ENCODE measurements around the gene ARID1B. TPM values are rescaled to one million over a fixed set of nuclear protein-coding genes. Genes with fewer than 3 reads are reported as not detected.

Gene ARID1B
- total RNA-seq, 1 experiment from 2014 or later, result 63.9 TPM

- POLR2A ChIA-PET, result interaction anchor here (0.6 to 1.8 kb wide), 7 partner anchors 37 to 136 kb away, joined by 3 to 8 read pairs (median 3); no protein-coding TSS in a partner anchor
- CTCF ChIA-PET, result interaction anchor here (0.7 to 1.0 kb wide), 2 partner anchors 68 to 77 kb away, joined by 3 read pairs; no protein-coding TSS in a partner anchor
- intact Hi-C loops (cut with micrococcal nuclease), result loop anchor here (5.0 kb wide), 1 partner anchor 76 kb away; no protein-coding TSS in a partner anchor
- peaks cover 6% of the 10 kb centered on the region for H3K36me3 Mint-ChIP-seq (ENCODE audit: insufficient read depth, unreplicated experiment)
- BruUV-seq (replicated peaks), result no TSS peak
- H3K9me3 Mint-ChIP-seq (ENCODE audit: unreplicated experiment), result no peaks in the 10 kb centered on the region
- no peaks in the 10 kb centered on the region for H3K27me3 Mint-ChIP-seq (ENCODE audit: insufficient read depth, unreplicated experiment)
- H3K4me3 Mint-ChIP-seq (ENCODE audit: unreplicated experiment), result no peak overlapping the region
- TF ChIP-seq CTCF (IDR thresholded peaks at IDR 0.05; ENCODE audit: unreplicated experiment), result no peak
- peaks cover 26% of the 10 kb centered on the region for H3K4me1 Mint-ChIP-seq (ENCODE audit: insufficient read depth, unreplicated experiment)
- peak; percentile 62 for DNase-seq (ENCODE audit: unreplicated experiment)
- H3K27ac Mint-ChIP-seq (ENCODE audit: low read depth, unreplicated experiment), result peak overlapping the region; percentile 79
Measured at GRCh38 chr6:157107915-157108651, 330.9 kb downstream of the ARID1B start.

- ChIA-PET POLR2A (interaction anchor here (0.7 to 1.8 kb wide), 4 partner anchors 11 to 74 kb away, joined by 3 to 8 read pairs (median 4); no protein-coding TSS in a partner anchor), CTCF (interaction anchor here (1.0 kb wide), 1 partner anchor 76 kb away, joined by 3 read pairs; no protein-coding TSS in a partner anchor)
- Mint-ChIP-seq H3K4me1 (ENCODE audit: insufficient read depth, unreplicated experiment) (peaks cover 26% of the 10 kb centered on the region), H3K4me3 (ENCODE audit: unreplicated experiment) (no peak overlapping the region), H3K27me3 (ENCODE audit: insufficient read depth, unreplicated experiment) (no peaks in the 10 kb centered on the region), H3K36me3 (ENCODE audit: insufficient read depth, unreplicated experiment) (peaks cover 6% of the 10 kb centered on the region), H3K27ac (ENCODE audit: low read depth, unreplicated experiment) (peak overlapping the region; percentile 27), H3K9me3 (ENCODE audit: unreplicated experiment) (no peaks in the 10 kb centered on the region)
- intact Hi-C loops (cut with micrococcal nuclease), result loop anchor here (5.0 kb wide), 1 partner anchor 77 kb away; no protein-coding TSS in a partner anchor
- DNase-seq (ENCODE audit: unreplicated experiment), result no peak
- TF ChIP-seq CTCF (IDR thresholded peaks at IDR 0.05; ENCODE audit: unreplicated experiment), result no peak
- BruUV-seq (replicated peaks), result no TSS peak
Measured at GRCh38 chr6:157108923-157109322, 331.7 kb downstream of the ARID1B start.

- ChIA-PET POLR2A (no interaction called here), CTCF (no interaction called here)
- no peak for DNase-seq (ENCODE audit: unreplicated experiment)
- no TSS peak for BruUV-seq (replicated peaks)
- H3K36me3 Mint-ChIP-seq (ENCODE audit: insufficient read depth, unreplicated experiment), result peaks cover 11% of the 10 kb centered on the region
- H3K27ac Mint-ChIP-seq (ENCODE audit: low read depth, unreplicated experiment), result no peak overlapping the region
- intact Hi-C loops (cut with micrococcal nuclease), result no loop called here
- no peaks in the 10 kb centered on the region for H3K27me3 Mint-ChIP-seq (ENCODE audit: insufficient read depth, unreplicated experiment)
- peaks cover 26% of the 10 kb centered on the region for H3K4me1 Mint-ChIP-seq (ENCODE audit: insufficient read depth, unreplicated experiment)
- no peak for TF ChIP-seq CTCF (IDR thresholded peaks at IDR 0.05; ENCODE audit: unreplicated experiment)
- no peaks in the 10 kb centered on the region for H3K9me3 Mint-ChIP-seq (ENCODE audit: unreplicated experiment)
- no peak overlapping the region for H3K4me3 Mint-ChIP-seq (ENCODE audit: unreplicated experiment)
Measured at GRCh38 chr6:157110607-157111006, 333.4 kb downstream of the ARID1B start.

- peaks cover 15% of the 10 kb centered on the region for H3K36me3 Mint-ChIP-seq (ENCODE audit: insufficient read depth, unreplicated experiment)
- ChIA-PET CTCF (no interaction called here), POLR2A (interaction anchor here (0.6 kb wide), 1 partner anchor 11 kb away, joined by 5 read pairs; no protein-coding TSS in a partner anchor)
- H3K4me3 Mint-ChIP-seq (ENCODE audit: unreplicated experiment), result no peak overlapping the region
- H3K27ac Mint-ChIP-seq (ENCODE audit: low read depth, unreplicated experiment), result no peak overlapping the region
- BruUV-seq (replicated peaks), result no TSS peak
- no peaks in the 10 kb centered on the region for H3K27me3 Mint-ChIP-seq (ENCODE audit: insufficient read depth, unreplicated experiment)
- intact Hi-C loops (cut with micrococcal nuclease), result no loop called here
- no peak for DNase-seq (ENCODE audit: unreplicated experiment)
- H3K9me3 Mint-ChIP-seq (ENCODE audit: unreplicated experiment), result no peaks in the 10 kb centered on the region
- no peak for TF ChIP-seq CTCF (IDR thresholded peaks at IDR 0.05; ENCODE audit: unreplicated experiment)
- peaks cover 2% of the 10 kb centered on the region for H3K4me1 Mint-ChIP-seq (ENCODE audit: insufficient read depth, unreplicated experiment)
Measured at GRCh38 chr6:157113389-157113788, 336.2 kb downstream of the ARID1B start.

Data from MCF 10A (cell line).